Hepatocyte (in vitro differentiated cells): ENCODE results near the gene LONP2. TPM values are rescaled to one million over a fixed set of nuclear protein-coding genes. Genes with fewer than 3 reads are reported as not detected.
"Not testable (repeated sequence)": the region's sequence is repeated elsewhere in the genome, so short reads cannot be mapped to it uniquely, and the experiment has no call there.

Experiments
- DNase-seq: peaks from one replicate; pipeline ENCODE4 v3.0.0-alpha.2; 2016; ENCODE audit warnings: low spot score
- H2AFZ ChIP-seq: fragments of 200-600 bp; sonication (generic); 2 replicates; pipeline ENCODE4 v1.6.0; 2016; ENCODE audit warnings: antibody characterized with exemption, mild to moderate bottlenecking
- H3K27ac ChIP-seq: fragments of 200-600 bp; sonication (generic); 2 replicates; pipeline ENCODE4 v1.5.1; 2016; ENCODE audit warnings: mild to moderate bottlenecking
- H3K27me3 ChIP-seq: fragments of 200-600 bp; sonication (generic); 2 replicates; pipeline ENCODE4 v1.6.1; 2016
- H3K36me3 ChIP-seq: fragments of 200-600 bp; sonication (generic); replicated peaks from 2 replicates; pipeline ENCODE4 v1.5.1; 2016; ENCODE audit warnings: low read depth; ENCODE audit not compliant: insufficient read depth
- H3K4me1 ChIP-seq: fragments of 200-600 bp; sonication (generic); 2 replicates; pipeline ENCODE4 v1.5.1; 2016; ENCODE audit warnings: mild to moderate bottlenecking, moderate library complexity; ENCODE audit not compliant: insufficient read depth
- H3K4me2 ChIP-seq: fragments of 200-600 bp; sonication (generic); 2 replicates; pipeline ENCODE4 v1.6.0; 2016
- H3K4me3 ChIP-seq: fragments of 200-600 bp; sonication (generic); 2 replicates; pipeline ENCODE4 v1.5.1; 2016; ENCODE audit warnings: mild to moderate bottlenecking
- H3K79me2 ChIP-seq: fragments of 200-600 bp; sonication (generic); 2 replicates; pipeline ENCODE4 v1.6.0; 2017; ENCODE audit warnings: mild to moderate bottlenecking
- H3K9me2 ChIP-seq: fragments of 200-600 bp; sonication (generic); replicated peaks from 2 replicates; pipeline ENCODE4 v1.6.0; 2017; ENCODE audit warnings: mild to moderate bottlenecking; ENCODE audit not compliant: insufficient read depth
- H3K9me3 ChIP-seq: fragments of 200-600 bp; sonication (generic); 2 replicates; pipeline ENCODE4 v1.5.1; 2016; ENCODE audit warnings: low read depth, mild to moderate bottlenecking
- H4K20me1 ChIP-seq: fragments of 200-600 bp; sonication (generic); 2 replicates; pipeline ENCODE4 v1.6.0; 2016; ENCODE audit warnings: mild to moderate bottlenecking; ENCODE audit not compliant: insufficient read depth, poor library complexity, severe bottlenecking
- EZH2 ChIP-seq: fragments of 200-600 bp; sonication (generic); IDR thresholded peaks from 2 replicates; pipeline ENCODE4 v1.6.1; 2016; ENCODE audit warnings: antibody characterized with exemption, mild to moderate bottlenecking, borderline replicate concordance
- EZH2phosphoT487 ChIP-seq: fragments of 200-600 bp; sonication (generic); IDR thresholded peaks from one replicate; pipeline ENCODE4 v1.6.1; 2018; ENCODE audit warnings: antibody characterized with exemption, mild to moderate bottlenecking, low read depth, moderate library complexity; ENCODE audit not compliant: unreplicated experiment, severe bottlenecking
- WGBS: methylation state at CpG from one replicate; pipeline ENCODE4 v1.1.6; 2016; ENCODE audit warnings: low lambda C conversion rate; ENCODE audit errors: missing lambda C conversion rate; 5-methylcytosine and 5-hydroxymethylcytosine counted together
- polyA plus RNA-seq: library from polyadenylated mRNA; unstranded; fragments of >200 nt; fragmentation: Nextera tagmentation; extraction: Ambion mirVana; gene quantifications from 2 replicates; pipeline ENCODE4 v1.2.1, GENCODE V29; 2016
- total RNA-seq: library from RNA; depleted of rRNA; stranded (reverse); fragments of >200 nt; gene quantifications from 2 replicates; pipeline ENCODE4 v1.2.3, GENCODE V29; 2014
- TF ChIP-seq, protein P1 (sequence below): fragments of 200-600 bp; sonication (generic); IDR thresholded peaks from 2 replicates; pipeline ENCODE4 v1.5.1; 2016; ENCODE audit warnings: antibody characterized with exemption, mild to moderate bottlenecking; ENCODE audit not compliant: poor library complexity

LONP2 gene
- total and polyA plus RNA-seq, 2 experiments from 2014 or later = 30.1 to 56.8 TPM

- Histone ChIP-seq H3K27me3 (no peaks in the 10 kb centered on the region), H3K4me1 (no peaks in the 10 kb centered on the region), H3K9me3 (no peaks in the 10 kb centered on the region), H2AFZ (no peak overlapping the region), H3K79me2 (peaks cover 47% of the 10 kb centered on the region), H3K4me2 (no peak overlapping the region), H3K4me3 (no peak overlapping the region), H3K9me2 (no peaks in the 10 kb centered on the region), H3K27ac (no peak overlapping the region), H3K36me3 (no peaks in the 10 kb centered on the region), H4K20me1 (peaks cover 18% of the 10 kb centered on the region)
- WGBS = 24% methylated on average over 6 of the region's 7 CpGs
- TF ChIP-seq EZH2phosphoT487 (no peak), EZH2 (no peak)
- TF ChIP-seq, protein P1, sequence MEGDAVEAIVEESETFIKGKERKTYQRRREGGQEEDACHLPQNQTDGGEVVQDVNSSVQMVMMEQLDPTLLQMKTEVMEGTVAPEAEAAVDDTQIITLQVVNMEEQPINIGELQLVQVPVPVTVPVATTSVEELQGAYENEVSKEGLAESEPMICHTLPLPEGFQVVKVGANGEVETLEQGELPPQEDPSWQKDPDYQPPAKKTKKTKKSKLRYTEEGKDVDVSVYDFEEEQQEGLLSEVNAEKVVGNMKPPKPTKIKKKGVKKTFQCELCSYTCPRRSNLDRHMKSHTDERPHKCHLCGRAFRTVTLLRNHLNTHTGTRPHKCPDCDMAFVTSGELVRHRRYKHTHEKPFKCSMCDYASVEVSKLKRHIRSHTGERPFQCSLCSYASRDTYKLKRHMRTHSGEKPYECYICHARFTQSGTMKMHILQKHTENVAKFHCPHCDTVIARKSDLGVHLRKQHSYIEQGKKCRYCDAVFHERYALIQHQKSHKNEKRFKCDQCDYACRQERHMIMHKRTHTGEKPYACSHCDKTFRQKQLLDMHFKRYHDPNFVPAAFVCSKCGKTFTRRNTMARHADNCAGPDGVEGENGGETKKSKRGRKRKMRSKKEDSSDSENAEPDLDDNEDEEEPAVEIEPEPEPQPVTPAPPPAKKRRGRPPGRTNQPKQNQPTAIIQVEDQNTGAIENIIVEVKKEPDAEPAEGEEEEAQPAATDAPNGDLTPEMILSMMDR = peak; percentile 83
- peak; percentile 80 for DNase-seq
These were observed 109.6 kb downstream of the LONP2 start for GRCh38 chr16:48353565-48354163.

GRCh38 chr16:48354385-48354784 lies 110.3 kb downstream of the LONP2 start:
- H3K9me3 ChIP-seq, H3K27me3 ChIP-seq, H3K27ac ChIP-seq, H3K4me2 ChIP-seq, H3K4me3 ChIP-seq, DNase-seq, H3K4me1 ChIP-seq, H3K9me2 ChIP-seq, H2AFZ ChIP-seq, H3K36me3 ChIP-seq: not testable (repeated sequence)
- peaks cover 21% of the 10 kb centered on the region for H4K20me1 ChIP-seq
- 99% methylated on average over 5 of the region's 5 CpGs for WGBS
- H3K79me2 ChIP-seq = peaks cover 54% of the 10 kb centered on the region

DNA sequence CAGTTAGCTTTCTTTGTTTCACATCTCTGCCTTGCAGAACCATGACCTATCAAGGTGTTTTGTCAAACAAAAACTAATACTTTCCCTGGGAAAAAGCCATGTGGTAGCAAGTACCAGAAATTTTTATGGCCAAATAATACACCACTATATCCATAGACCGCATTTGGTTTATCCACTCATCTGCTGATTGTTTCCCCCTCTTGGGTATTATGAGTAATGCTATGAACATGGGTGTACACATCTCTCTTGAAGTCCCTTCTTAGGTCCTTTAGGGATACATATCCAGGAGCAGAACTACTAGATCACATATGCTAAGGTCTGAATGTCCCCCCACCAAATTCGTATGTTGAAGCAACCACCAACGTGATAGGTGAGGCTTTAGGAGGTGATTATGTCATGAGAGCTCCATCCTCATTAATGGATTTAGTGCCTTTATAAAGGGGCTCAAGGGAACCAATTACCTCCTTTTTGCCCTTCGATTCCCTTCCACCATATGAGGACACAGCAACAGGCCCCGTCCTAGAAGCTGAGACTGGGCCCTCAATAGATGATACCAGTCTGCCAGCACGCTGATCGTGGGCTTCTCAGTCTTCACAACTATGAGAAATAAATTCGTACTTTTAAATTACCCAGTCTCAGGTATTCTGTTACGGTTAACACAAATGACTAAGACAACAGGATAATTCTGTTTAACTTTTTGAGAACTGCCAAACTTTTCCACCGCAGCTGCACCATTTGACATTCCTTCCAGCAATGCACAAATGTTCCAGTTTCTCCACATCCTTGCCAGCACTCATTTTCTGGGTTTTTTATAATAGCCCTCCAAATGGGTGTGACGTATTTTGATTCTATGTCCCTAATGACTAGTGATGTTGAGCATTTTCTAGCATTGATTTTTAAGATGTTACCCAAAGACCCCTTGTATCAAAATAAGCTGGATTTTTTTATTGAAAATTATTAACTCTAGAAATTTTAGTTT lies 111.1 kb downstream of the LONP2 start:
- Histone ChIP-seq H2AFZ (no peak overlapping the region), H3K27me3 (no peaks in the 10 kb centered on the region), H3K4me3 (no peak overlapping the region), H3K9me2 (no peaks in the 10 kb centered on the region), H3K4me1 (no peaks in the 10 kb centered on the region), H3K79me2 (peaks cover 62% of the 10 kb centered on the region), H3K4me2 (no peak overlapping the region), H3K27ac (no peak overlapping the region), H3K36me3 (peaks cover 5% of the 10 kb centered on the region), H4K20me1 (peaks cover 27% of the 10 kb centered on the region), H3K9me3 (no peaks in the 10 kb centered on the region)
- no peak for DNase-seq
- TF ChIP-seq EZH2phosphoT487 (no peak), EZH2 (no peak)
- TF ChIP-seq, protein P1 = no peak
- WGBS = 98% methylated on average over 11 of the region's 11 CpGs
